GM18870 (cell line): ENCODE data around the gene ESRRA.

Source experiments
- ATAC-seq: cut with Tn5 transposase; IDR thresholded peaks from one replicate; pipeline ENCODE4 v1.9.1; 2021; ENCODE audit warnings: moderate library complexity; ENCODE audit not compliant: unreplicated experiment

The ESRRA gene

DNA sequence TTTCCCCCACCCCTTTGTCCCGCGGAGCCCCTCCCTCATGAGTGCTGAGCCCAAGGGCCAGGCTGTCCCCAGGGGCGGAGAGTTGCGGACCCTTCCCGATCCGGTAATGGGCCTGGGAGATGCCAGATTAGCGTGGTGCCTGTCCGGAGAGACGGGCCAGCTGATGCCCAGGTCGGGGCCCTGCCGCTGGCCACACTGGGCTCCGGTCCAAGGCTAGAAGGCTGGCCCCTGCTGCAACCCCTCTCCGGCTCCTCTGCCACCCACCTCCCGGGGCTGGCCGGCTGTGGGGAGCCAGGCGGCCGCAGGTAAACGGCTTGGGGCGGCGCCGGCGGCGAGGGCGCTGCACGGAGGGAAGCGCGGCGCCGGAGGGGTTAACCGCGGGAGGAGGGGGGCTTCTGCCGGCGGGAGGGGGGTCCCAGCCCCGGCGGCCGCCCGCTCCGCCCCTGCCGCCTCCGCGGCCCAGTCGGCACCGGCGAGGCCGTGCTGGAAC lies 14.0 kb upstream of the ESRRA start, which contains the start of gene KCNK4:
Gene KCNK4 (plus strand): TSS at position 41 of the 490 bp plus-strand sequence. CDS start 1,717 bp downstream, outside the sequence.
- no peak for ATAC-seq

DNA sequence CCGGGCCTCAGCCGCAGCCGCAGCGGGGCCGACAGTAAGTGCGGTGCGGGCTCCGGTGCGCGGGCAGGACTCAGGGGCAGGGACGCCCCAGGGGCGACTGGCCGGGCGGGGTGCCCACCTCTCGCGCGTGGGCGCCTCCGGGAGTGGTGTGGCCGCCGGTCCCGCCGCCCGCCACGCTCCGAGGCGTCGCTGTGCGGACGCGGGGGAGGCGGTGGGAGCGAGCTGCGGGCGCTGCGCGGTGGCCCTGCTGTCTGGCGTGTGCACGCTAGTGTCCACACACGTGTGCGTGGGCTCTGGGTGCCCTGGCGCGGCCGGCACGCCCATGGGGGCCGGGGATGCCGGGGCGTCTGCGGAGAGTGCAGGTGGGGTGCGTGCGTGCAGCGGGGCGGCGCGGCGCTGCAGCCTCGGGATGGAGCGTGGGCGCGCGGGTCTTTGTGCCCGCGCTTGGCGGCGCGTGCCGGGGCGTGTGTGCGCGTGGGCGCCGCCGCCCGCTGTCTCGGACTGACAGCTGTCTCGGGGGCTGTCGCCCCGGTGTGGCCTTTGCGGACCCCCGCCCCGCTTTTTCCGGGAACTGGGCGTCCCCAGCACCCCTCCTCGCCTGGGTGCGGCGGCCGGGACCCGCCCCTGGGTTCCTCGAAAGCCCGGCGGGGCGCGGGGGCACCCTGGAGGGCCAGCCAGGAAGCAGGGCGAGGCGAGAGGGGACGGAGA lies 13.4 kb upstream of the ESRRA start:
- ATAC-seq = no peak

GRCh38 chr11:64292460-64293254 lies 12.7 kb upstream of the ESRRA start:
- no peak for ATAC-seq

DNA sequence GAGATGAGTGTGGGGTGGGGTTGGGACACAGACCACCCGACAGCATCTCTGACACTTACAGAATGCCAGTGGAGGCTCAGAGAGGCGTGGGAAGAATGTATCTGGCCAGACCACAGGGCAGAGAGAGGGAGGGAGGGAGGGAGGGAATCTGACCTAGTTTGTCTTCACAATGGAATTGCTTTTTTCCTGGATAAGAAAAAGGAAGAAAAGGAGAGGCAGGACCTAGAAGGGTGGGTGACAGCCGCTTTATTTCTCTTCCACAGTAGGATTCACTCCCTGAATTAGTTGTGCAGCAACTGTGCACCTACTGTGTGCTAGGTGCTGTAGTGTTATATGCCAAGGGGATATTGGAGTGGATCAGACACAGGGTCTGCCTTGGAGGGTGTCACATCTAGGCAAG lies 10.6 kb upstream of the ESRRA start:
- no peak for ATAC-seq

DNA sequence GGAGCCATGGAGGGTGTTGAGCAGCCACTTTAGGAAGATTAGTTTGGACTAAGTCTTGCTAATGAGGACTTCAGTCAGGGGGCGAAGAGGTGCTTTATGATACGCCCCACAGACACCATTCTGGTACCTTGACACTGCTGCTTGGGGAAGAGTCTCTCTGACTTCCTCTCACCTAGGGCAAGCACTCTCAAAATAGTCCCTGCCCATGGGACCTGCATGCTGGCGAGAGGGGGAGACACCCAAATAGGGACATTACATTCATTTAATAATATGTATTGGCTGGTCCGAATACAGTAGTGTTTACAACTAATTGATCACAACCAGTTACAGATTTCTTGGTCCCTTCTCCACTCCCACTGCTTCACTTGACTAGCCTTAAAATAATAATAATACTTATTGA lies 9.6 kb upstream of the ESRRA start:
- no peak for ATAC-seq

DNA sequence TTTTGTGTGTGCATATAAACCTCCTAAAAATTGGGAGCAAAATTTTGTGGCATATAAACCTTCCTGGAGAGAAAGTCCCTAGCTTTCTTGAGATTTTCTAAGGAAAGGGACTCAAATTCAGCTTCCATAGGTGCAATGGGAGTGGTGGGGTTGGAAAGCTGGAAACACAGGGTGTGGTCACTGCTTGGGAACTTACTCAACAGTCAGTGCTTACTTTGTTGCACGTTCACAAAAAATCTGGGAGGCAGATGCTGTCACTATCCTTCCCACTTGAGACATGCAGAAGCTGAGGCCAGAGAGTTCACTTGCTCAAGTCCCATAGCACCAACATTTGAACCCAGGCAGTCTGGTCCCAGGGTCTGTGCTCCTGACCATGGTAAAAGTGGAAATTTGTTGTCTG lies 9.1 kb upstream of the ESRRA start:
- ATAC-seq = no peak

DNA sequence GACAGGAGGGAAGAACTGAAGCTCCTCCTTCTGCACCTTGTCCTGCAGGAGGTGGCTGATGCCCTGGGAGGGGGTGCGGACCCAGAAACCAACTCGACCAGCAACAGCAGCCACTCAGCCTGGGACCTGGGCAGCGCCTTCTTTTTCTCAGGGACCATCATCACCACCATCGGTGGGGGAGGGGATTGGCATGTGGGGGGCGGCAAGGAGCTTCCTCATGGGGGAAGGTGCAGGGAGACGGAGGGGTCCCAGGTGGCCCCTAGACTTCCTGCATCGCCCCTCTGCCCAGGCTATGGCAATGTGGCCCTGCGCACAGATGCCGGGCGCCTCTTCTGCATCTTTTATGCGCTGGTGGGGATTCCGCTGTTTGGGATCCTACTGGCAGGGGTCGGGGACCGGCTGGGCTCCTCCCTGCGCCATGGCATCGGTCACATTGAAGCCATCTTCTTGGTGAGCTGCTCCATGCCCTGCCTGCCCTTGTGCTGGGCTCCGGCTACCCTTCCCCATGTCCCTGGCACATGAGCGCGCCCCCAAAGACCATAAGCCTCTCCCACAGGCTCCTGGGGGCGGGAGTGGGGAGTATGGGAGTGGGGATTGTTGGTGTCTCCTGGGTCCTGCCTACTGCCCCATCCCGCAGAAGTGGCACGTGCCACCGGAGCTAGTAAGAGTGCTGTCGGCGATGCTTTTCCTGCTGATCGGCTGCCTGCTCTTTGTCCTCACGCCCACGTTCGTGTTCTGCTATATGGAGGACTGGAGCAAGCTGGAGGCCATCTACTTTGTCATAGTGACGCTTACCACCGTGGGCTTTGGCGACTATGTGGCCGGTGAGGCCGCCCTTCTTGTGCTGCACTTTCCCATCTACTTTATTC lies 8.3 kb upstream of the ESRRA start:
- no peak for ATAC-seq

DNA sequence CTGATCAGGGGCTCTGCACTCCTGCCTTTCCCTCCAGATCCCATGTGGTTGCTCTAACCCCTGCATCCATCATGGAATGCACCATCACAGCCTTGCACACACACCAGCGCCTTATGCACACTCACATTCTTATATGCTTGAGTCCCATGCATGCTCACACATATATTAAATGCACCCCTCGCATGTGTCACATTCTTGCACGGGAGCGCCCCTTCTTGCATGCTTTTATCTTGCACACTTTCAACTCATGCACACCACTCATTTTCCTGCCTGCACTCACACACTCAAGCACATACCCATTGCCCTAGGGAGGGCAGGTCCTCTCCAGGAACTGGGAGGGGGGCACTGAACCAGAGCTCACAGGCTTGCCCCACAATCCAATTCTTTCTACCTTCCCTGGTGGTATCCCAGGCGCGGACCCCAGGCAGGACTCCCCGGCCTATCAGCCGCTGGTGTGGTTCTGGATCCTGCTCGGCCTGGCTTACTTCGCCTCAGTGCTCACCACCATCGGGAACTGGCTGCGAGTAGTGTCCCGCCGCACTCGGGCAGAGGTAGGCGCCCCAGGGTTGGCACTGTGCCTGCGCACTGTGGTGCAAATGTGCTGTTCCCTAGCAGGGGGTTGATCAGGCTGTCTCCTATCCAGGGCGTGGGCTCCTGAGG lies 7.5 kb upstream of the ESRRA start:
- ATAC-seq = no peak

DNA sequence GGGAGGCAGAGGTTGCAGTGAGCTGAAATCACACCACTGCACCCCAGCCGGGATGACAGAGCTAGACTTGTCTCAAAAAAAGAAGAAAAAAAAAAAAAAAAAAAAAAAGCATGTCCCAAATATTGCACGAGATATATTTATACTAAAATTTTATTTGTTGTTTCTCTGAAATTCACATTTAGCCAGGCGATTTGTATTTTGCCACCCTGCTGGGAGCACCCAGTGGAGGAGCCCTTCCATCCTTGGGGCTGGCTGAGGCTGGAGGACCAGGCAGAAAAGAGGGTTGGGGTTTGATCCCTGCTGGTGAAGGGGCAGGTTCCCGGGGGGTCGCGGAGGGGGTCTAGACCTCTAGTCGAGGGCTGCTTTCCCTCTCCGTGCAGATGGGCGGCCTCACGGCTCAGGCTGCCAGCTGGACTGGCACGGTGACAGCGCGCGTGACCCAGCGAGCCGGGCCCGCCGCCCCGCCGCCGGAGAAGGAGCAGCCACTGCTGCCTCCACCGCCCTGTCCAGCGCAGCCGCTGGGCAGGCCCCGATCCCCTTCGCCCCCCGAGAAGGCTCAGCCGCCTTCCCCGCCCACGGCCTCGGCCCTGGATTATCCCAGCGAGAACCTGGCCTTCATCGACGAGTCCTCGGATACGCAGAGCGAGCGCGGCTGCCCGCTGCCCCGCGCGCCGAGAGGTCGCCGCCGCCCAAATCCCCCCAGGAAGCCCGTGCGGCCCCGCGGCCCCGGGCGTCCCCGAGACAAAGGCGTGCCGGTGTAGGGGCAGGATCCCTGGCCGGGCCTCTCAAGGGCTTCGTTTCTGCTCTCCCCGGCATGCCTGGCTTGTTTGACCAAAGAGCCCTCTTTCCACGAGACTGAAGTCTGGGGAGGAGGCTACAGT lies 6.1 kb upstream of the ESRRA start:
- no peak for ATAC-seq

DNA sequence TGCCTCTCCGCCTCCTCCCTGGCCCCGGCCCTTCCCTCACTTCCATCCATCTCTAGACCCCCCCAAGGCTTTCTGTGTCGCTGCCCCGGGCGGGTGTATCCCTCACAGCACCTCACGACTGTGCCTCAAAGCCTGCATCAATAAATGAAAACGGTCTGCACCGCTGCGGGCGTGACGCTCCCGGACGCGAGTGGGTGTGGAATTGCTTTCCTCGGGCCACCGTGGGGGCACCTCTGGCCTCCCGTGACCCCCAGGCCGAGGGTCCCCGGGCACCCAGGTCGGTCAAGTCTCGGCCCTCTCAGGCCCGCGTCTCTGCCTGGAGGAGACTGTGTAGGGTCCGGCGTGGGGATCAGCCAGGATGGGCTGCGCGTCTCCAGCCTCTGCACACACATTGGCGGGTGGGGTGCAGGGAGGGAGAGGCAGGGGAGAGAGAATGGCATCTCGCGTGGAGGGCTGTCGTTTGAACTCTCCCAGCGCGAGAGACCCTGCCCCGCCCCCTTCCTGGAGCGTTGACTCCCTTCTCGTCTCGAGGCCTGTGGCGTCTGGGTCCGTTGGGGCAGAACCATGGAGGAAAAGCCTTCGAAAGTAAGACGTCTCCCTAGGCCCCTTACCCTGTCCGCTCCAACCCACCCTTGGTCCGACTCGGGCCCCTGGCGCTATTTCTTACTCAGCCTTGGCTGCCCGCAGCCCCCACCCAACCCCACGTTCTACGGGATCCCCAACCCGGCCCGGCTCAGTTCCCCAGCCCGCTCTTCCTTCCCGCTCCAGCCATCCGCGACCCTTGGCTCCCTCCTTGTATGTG lies 5.3 kb upstream of the ESRRA start, which contains the start of gene CATSPERZ:
Gene CATSPERZ (plus strand): TSS at position 512 of the 802 bp plus-strand sequence. CDS start 53 bp downstream, at position 565.
- ATAC-seq = no peak

GRCh38 chr11:64303109-64304031 lies 2.0 kb upstream of the ESRRA start:
- no peak for ATAC-seq

- ATAC-seq = no peak
Observed at GRCh38 chr11:64304032-64304315, 1.4 kb upstream of the ESRRA start.

DNA sequence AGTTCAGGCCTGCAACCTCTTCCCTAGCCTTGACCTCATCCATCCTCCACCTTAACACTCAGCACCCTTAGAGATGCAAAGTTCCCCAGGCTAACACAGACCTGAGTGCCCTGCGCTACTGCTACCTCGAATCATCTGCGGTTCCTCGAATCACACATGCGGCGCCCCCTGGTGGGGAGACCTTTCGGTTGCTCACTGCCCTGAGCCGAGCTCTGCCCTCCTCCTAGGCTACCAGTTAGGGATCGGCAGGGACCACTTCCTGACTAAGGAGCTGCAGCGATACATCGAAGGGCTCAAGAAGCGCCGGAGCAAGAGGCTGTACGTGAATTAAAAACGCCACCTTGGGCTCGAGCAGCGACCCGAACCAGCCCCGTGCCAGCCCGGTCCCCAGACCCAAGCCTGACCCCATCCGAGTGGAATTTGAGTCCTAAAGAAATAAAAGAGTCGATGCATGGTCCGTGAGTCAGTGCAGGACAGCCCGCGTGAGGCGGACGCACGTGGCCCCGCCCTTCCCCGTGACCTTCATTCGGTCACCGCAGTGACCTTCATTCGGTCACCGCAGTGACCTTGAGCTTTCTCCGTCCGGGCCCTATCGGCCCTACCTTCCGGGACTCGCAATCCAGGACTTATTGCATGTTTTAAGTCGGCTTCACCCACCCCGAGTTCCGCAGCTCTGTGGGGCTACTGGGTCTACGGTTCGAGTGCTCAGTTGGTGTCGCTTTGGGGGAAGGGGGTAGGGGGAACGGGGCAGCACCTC lies 830 bp upstream of the ESRRA start:
- peak; percentile 39 for ATAC-seq

DNA sequence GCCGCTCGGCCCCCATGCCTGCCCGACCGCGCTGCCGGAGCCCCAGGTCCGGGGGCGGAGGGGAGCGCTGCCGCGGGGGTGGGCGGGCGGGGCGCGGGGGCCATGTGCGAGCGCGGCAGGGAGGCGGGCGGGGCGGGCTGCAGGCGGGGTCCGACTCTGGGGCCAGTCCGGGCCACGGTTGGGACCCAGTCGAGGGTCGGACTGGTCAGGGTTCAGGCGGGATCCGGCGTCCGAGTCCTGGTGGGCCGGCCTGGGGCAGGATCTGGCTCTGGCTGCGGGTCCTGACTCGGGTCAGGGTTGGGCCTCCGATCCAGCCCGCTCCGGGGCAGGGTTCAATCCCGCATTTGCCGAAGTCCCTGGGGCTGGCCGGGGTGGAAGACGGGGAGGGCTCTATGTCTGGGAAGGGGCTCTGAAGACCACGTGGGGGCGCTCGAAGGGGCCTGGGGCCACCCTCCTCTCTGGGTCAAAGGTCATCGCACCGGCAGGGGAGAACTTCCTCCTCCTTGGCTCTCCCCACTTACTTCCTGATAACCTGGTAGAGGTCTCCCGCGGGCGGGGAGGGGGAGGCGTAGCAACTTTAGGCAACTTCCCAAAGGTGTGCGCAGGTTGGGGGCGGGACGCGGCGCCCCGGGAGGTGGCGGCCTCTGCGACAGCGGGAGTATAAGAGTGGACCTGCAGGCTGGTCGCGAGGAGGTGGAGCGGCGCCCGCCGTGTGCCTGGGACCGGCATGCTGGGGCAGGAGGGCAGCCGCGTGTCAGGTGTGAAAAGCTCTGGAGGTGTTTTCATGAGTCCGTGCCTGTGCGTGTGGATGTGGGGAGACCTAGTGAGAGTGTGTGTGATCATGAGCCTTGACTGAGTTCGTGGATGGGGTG lies 603 bp downstream of the ESRRA start:
- no peak for ATAC-seq

GRCh38 chr11:64306563-64306875 lies 1.2 kb downstream of the ESRRA start:
- no peak for ATAC-seq

- no peak for ATAC-seq
Observed at GRCh38 chr11:64306876-64307622, 1.7 kb downstream of the ESRRA start.
